OCI-LY3 (cell line): ENCODE results near the gene NCOA3.

Source experiments
- CTCF ChIP-seq: fragments of 200-600, 300-600 bp; sonication (generic); IDR thresholded peaks from 2 replicates; pipeline ENCODE4 v1.5.1; 2014; ENCODE audit warnings: antibody characterized with exemption, low read length, low read depth
- EZH2phosphoT487 ChIP-seq: fragments of 200-600 bp; shearing (Covaris generic); IDR thresholded peaks from 2 replicates; pipeline ENCODE4 v1.6.1; 2018; ENCODE audit warnings: antibody characterized with exemption, mixed run types, low read depth

- TF ChIP-seq CTCF (no peak), EZH2phosphoT487 (no peak)
These were observed 150.6 kb downstream of the NCOA3 start for GRCh38 chr20:47652301-47652700.
